ENCODE data around the gene PANK4. TPM values are rescaled to one million over a fixed set of nuclear protein-coding genes. Genes with fewer than 3 reads are reported as not detected.

Gene PANK4
- total and polyA plus RNA-seq, 10 of the 15 experiments (the other 5 are each of a cell fraction or from before 2014, with no cell fraction given): 0.35 to 38.0 (median 18.6) TPM

DNA sequence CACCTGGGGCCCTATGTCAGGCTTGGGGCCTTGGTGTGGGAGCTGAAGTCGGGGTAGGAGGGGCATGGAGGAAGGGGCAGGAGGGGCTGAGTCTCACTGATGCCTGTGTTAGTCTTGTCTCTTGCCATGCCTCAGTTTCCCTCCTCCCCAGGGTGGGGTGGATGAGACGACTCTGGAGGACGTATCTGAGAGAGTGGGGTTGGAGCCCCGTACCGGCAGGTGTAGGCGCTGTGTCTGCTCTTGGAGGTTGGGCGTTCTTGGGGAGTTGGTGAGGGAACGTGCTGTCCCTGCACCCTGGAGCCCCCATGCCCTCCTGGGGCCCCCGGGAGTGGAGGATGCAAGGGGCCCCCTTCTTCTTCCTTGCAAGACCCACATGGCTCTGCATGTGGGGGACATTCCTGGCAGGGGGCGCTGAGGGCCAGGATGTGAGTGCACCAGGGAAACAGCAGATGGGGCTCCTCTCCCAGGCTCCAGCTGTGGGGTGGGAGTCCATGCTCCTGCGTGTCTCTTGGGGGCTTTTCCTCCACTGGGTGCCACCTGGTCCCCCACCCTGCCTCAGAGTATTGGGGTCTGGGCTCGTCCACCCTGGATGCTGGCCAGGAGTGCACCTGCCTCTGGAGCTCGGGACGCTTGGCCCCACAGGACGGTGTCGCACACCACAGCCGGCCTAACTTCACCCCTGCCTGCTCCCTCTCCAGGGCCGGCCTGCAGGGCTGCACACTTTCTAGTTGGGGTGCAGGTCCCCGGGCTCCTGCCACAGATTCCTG, 28.4 kb upstream of the PANK4 start (continued):
- TF ChIP-seq, protein P1, sequence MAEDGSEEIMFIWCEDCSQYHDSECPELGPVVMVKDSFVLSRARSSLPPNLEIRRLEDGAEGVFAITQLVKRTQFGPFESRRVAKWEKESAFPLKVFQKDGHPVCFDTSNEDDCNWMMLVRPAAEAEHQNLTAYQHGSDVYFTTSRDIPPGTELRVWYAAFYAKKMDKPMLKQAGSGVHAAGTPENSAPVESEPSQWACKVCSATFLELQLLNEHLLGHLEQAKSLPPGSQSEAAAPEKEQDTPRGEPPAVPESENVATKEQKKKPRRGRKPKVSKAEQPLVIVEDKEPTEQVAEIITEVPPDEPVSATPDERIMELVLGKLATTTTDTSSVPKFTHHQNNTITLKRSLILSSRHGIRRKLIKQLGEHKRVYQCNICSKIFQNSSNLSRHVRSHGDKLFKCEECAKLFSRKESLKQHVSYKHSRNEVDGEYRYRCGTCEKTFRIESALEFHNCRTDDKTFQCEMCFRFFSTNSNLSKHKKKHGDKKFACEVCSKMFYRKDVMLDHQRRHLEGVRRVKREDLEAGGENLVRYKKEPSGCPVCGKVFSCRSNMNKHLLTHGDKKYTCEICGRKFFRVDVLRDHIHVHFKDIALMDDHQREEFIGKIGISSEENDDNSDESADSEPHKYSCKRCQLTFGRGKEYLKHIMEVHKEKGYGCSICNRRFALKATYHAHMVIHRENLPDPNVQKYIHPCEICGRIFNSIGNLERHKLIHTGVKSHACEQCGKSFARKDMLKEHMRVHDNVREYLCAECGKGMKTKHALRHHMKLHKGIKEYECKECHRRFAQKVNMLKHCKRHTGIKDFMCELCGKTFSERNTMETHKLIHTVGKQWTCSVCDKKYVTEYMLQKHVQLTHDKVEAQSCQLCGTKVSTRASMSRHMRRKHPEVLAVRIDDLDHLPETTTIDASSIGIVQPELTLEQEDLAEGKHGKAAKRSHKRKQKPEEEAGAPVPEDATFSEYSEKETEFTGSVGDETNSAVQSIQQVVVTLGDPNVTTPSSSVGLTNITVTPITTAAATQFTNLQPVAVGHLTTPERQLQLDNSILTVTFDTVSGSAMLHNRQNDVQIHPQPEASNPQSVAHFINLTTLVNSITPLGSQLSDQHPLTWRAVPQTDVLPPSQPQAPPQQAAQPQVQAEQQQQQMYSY (CRISPR knock-in tag; IDR thresholded peaks at IDR 0.05): no peak
- TF ChIP-seq BHLHE40 (IDR thresholded peaks at IDR 0.05; ENCODE audit: borderline replicate concordance in 1 of 2, low read depth in 2 of 2, low read length in 1 of 2) (peak in 1 of 2 experiments; percentile 16; a peak in 2 of 4 replicates), DPF2 (IDR thresholded peaks at IDR 0.05) (peak; percentile 25), BACH1 (IDR thresholded peaks at IDR 0.05; ENCODE audit: borderline replicate concordance) (0 out of 2 replicates have a peak, but pooled peaks have one; percentile 28), TCF7 (IDR thresholded peaks at IDR 0.05; ENCODE audit: borderline replicate concordance) (no peak), KAT2A (conservative IDR thresholded peaks at IDR 0.05; ENCODE audit: control insufficient read depth, low read depth, low read length) (no peak), ZNF687 (IDR thresholded peaks at IDR 0.05) (no peak; the same call in 1 of the 2 replicates)
- TF ChIP-seq, protein P2, sequence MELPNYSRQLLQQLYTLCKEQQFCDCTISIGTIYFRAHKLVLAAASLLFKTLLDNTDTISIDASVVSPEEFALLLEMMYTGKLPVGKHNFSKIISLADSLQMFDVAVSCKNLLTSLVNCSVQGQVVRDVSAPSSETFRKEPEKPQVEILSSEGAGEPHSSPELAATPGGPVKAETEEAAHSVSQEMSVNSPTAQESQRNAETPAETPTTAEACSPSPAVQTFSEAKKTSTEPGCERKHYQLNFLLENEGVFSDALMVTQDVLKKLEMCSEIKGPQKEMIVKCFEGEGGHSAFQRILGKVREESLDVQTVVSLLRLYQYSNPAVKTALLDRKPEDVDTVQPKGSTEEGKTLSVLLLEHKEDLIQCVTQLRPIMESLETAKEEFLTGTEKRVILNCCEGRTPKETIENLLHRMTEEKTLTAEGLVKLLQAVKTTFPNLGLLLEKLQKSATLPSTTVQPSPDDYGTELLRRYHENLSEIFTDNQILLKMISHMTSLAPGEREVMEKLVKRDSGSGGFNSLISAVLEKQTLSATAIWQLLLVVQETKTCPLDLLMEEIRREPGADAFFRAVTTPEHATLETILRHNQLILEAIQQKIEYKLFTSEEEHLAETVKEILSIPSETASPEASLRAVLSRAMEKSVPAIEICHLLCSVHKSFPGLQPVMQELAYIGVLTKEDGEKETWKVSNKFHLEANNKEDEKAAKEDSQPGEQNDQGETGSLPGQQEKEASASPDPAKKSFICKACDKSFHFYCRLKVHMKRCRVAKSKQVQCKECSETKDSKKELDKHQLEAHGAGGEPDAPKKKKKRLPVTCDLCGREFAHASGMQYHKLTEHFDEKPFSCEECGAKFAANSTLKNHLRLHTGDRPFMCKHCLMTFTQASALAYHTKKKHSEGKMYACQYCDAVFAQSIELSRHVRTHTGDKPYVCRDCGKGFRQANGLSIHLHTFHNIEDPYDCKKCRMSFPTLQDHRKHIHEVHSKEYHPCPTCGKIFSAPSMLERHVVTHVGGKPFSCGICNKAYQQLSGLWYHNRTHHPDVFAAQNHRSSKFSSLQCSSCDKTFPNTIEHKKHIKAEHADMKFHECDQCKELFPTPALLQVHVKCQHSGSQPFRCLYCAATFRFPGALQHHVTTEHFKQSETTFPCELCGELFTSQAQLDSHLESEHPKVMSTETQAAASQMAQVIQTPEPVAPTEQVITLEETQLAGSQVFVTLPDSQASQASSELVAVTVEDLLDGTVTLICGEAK (IDR thresholded peaks at IDR 0.05; ENCODE audit: borderline replicate concordance): no peak
- TF ChIP-seq, protein P3, sequence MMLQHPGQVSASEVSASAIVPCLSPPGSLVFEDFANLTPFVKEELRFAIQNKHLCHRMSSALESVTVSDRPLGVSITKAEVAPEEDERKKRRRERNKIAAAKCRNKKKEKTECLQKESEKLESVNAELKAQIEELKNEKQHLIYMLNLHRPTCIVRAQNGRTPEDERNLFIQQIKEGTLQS (IDR thresholded peaks at IDR 0.05; ENCODE audit: borderline replicate concordance, extremely low read depth, low read depth, low read length): no peak
- TF ChIP-seq, protein P4, sequence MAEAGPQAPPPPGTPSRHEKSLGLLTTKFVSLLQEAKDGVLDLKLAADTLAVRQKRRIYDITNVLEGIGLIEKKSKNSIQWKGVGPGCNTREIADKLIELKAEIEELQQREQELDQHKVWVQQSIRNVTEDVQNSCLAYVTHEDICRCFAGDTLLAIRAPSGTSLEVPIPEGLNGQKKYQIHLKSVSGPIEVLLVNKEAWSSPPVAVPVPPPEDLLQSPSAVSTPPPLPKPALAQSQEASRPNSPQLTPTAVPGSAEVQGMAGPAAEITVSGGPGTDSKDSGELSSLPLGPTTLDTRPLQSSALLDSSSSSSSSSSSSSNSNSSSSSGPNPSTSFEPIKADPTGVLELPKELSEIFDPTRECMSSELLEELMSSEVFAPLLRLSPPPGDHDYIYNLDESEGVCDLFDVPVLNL (IDR thresholded peaks at IDR 0.05; ENCODE audit: low read depth, low read length): no peak

Data from GM12878 (cell line).